Caco-2 (cell line): ENCODE results near the gene ASCC2. TPM values are rescaled to one million over a fixed set of nuclear protein-coding genes. Genes with fewer than 3 reads are reported as not detected.
"Not testable (repeated sequence)": the region's sequence is repeated elsewhere in the genome, so short reads cannot be mapped to it uniquely, and the experiment has no call there.

Experiments used
- BruUV-seq: library from RNA; stranded (reverse); fragments of 400-500 nt; replicated peaks from 2 replicates; lab custom pipeline; 2021; lab: Mats Ljungman, UMichigan
- CTCF ChIA-PET: fragments of 300-600 bp; sonication (Branson Sonifier 250); formaldehyde crosslinking; loops from one replicate; lab custom pipeline; 2022; ENCODE audit warnings: antibody characterized with exemption; lab: Charles Lee
- POLR2A ChIA-PET: fragments of 300-600 bp; sonication (Branson Sonifier 250); formaldehyde crosslinking; loops from one replicate; lab custom pipeline; 2022; ENCODE audit warnings: antibody characterized with exemption; lab: Charles Lee
- DNase-seq, 2 experiments: peaks; one replicate each; pipeline versions ENCODE4 v3.0.0 to v3.0.0-alpha.2; 2020 to 2022
- H3K27me3 ChIP-seq: replicated peaks from 2 replicates; pipeline ENCODE4 v1.6.0; 2011; ENCODE audit warnings: low read length; ENCODE audit not compliant: control insufficient read depth, insufficient read depth
- H3K36me3 ChIP-seq: 2 replicates; pipeline ENCODE4 v1.5.1; 2011; ENCODE audit warnings: low read length; ENCODE audit not compliant: control insufficient read depth, insufficient read depth
- H3K4me1 ChIP-seq: fragments of 250-450 bp; sonication (Bioruptor Pico); 2 replicates; pipeline ENCODE4 v1.5.1; 2020; ENCODE audit warnings: mild to moderate bottlenecking
- H3K4me3 ChIP-seq: 2 replicates; pipeline ENCODE4 v1.5.1; 2011; ENCODE audit warnings: low read depth, mild to moderate bottlenecking, control low read depth, low read length
- H3K9me3 ChIP-seq: fragments of 250-450 bp; sonication (Bioruptor Pico); 2 replicates; pipeline ENCODE4 v1.5.1; 2020; ENCODE audit warnings: mild to moderate bottlenecking, moderate library complexity
- H3K27ac Mint-ChIP-seq: one replicate; pipeline ENCODE4 v1.8.0; 2022; ENCODE audit warnings: mixed read lengths; ENCODE audit not compliant: unreplicated experiment
- H3K27me3 Mint-ChIP-seq: one replicate; pipeline ENCODE4 v1.8.0; 2022; ENCODE audit warnings: mixed read lengths; ENCODE audit not compliant: insufficient read depth, unreplicated experiment
- H3K36me3 Mint-ChIP-seq: one replicate; pipeline ENCODE4 v1.8.0; 2022; ENCODE audit warnings: mild to moderate bottlenecking, mixed read lengths; ENCODE audit not compliant: insufficient read depth, unreplicated experiment
- H3K4me1 Mint-ChIP-seq: one replicate; pipeline ENCODE4 v1.8.0; 2022; ENCODE audit warnings: low read depth, mixed read lengths; ENCODE audit not compliant: unreplicated experiment
- H3K4me3 Mint-ChIP-seq: one replicate; pipeline ENCODE4 v1.8.0; 2022; ENCODE audit warnings: mild to moderate bottlenecking, moderate library complexity, mixed read lengths; ENCODE audit not compliant: unreplicated experiment
- H3K9me3 Mint-ChIP-seq: one replicate; pipeline ENCODE4 v1.8.0; 2022; ENCODE audit warnings: mixed read lengths; ENCODE audit not compliant: unreplicated experiment
- CTCF ChIP-seq, 2 experiments: fragments of 200-600 bp in 1 of 2; IDR thresholded peaks; 1 replicate in 1 of 2; 2 replicates in 1 of 2; pipeline versions ENCODE4 v1.5.1 to v1.8.0; 2011 to 2022; ENCODE audit warnings: antibody characterized with exemption in 1 of 2, control low read depth in 1 of 2, inconsistent platforms in 1 of 2, low read depth in 1 of 2, low read length in 1 of 2, mild to moderate bottlenecking in 1 of 2, moderate library complexity in 1 of 2; ENCODE audit not compliant: insufficient read depth in 1 of 2, severe bottlenecking in 1 of 2, unreplicated experiment in 1 of 2
- intact Hi-C: fragments of 100-400 bp; cut with micrococcal nuclease; formaldehyde crosslinking; loops from one replicate; pipeline ENCODE4 v1.10.0; 2022; ENCODE audit not compliant: unreplicated experiment
- total RNA-seq: library from RNA; stranded (reverse); gene quantifications from 2 replicates; pipeline ENCODE4 v1.2.3, GENCODE V29; 2022

Gene ASCC2
- total RNA-seq, 1 experiment from 2014 or later, result 61.4 TPM

GRCh38 chr22:29867851-29868250 is 29.8 kb upstream of the ASCC2 start:
- Histone ChIP-seq H3K36me3 (no peaks in the 10 kb centered on the region), H3K4me1 (no peaks in the 10 kb centered on the region; the same call in 1 of the 2 replicates), H3K4me3 (no peak overlapping the region), H3K9me3 (no peaks in the 10 kb centered on the region), H3K27me3 (no peaks in the 10 kb centered on the region; the same call in 1 of the 2 replicates)
- no peaks in the 10 kb centered on the region for H3K36me3 Mint-ChIP-seq
- ChIA-PET CTCF (no interaction called here), POLR2A (no interaction called here)
- no peak for DNase-seq
- no peaks in the 10 kb centered on the region for H3K27me3 Mint-ChIP-seq
- no peak for TF ChIP-seq CTCF (IDR thresholded peaks at IDR 0.05; ENCODE audit: insufficient read depth in 1 of 2, low read depth in 1 of 2, low read length in 1 of 2, severe bottlenecking in 1 of 2, unreplicated experiment in 1 of 2)
- BruUV-seq, result no TSS peak
- intact Hi-C loops, result no loop called here
- no peaks in the 10 kb centered on the region for H3K9me3 Mint-ChIP-seq
- no peak overlapping the region for H3K27ac Mint-ChIP-seq
- H3K4me3 Mint-ChIP-seq, result no peak overlapping the region
- H3K4me1 Mint-ChIP-seq, result no peaks in the 10 kb centered on the region

- H3K36me3 Mint-ChIP-seq, result no peaks in the 10 kb centered on the region
- POLR2A ChIA-PET, result no interaction called here
- Histone ChIP-seq H3K9me3 (no peaks in the 10 kb centered on the region), H3K4me3 (no peak overlapping the region), H3K4me1 (no peaks in the 10 kb centered on the region; the same call in 1 of the 2 replicates), H3K27me3 (no peaks in the 10 kb centered on the region; the same call in 1 of the 2 replicates), H3K36me3 (no peaks in the 10 kb centered on the region)
- H3K27ac Mint-ChIP-seq, result no peak overlapping the region
- intact Hi-C loops, result no loop called here
- CTCF ChIA-PET, result no interaction called here
- H3K9me3 Mint-ChIP-seq, result no peaks in the 10 kb centered on the region
- no peaks in the 10 kb centered on the region for H3K4me1 Mint-ChIP-seq
- no peak for DNase-seq
- TF ChIP-seq CTCF (IDR thresholded peaks at IDR 0.05; ENCODE audit: insufficient read depth in 1 of 2, low read depth in 1 of 2, low read length in 1 of 2, severe bottlenecking in 1 of 2, unreplicated experiment in 1 of 2), result no peak
- H3K4me3 Mint-ChIP-seq, result no peak overlapping the region
- H3K27me3 Mint-ChIP-seq, result no peaks in the 10 kb centered on the region
- no TSS peak for BruUV-seq
These were observed 29.2 kb upstream of the ASCC2 start for GRCh38 chr22:29867260-29867659.

- BruUV-seq, H3K4me3 ChIP-seq, H3K27me3 Mint-ChIP-seq, H3K27ac Mint-ChIP-seq, H3K4me1 ChIP-seq, H3K36me3 ChIP-seq, H3K4me1 Mint-ChIP-seq, H3K9me3 ChIP-seq, H3K36me3 Mint-ChIP-seq, POLR2A ChIA-PET, H3K9me3 Mint-ChIP-seq, DNase-seq, H3K4me3 Mint-ChIP-seq, intact Hi-C loops, H3K27me3 ChIP-seq: not testable (repeated sequence)
- CTCF ChIA-PET, result interaction anchor here (0.6 kb wide), 1 partner anchor 63 kb away, joined by 3 read pairs; no protein-coding TSS in a partner anchor
These were observed 27.5 kb upstream of the ASCC2 start for GRCh38 chr22:29865572-29865971.
